ENCODE data around the gene PKD2L1. TPM values are rescaled to one million over a fixed set of nuclear protein-coding genes. Genes with fewer than 3 reads are reported as not detected.

PKD2L1 gene
- total and polyA plus RNA-seq, 2 experiments from 2014 or later = not detected

DNA sequence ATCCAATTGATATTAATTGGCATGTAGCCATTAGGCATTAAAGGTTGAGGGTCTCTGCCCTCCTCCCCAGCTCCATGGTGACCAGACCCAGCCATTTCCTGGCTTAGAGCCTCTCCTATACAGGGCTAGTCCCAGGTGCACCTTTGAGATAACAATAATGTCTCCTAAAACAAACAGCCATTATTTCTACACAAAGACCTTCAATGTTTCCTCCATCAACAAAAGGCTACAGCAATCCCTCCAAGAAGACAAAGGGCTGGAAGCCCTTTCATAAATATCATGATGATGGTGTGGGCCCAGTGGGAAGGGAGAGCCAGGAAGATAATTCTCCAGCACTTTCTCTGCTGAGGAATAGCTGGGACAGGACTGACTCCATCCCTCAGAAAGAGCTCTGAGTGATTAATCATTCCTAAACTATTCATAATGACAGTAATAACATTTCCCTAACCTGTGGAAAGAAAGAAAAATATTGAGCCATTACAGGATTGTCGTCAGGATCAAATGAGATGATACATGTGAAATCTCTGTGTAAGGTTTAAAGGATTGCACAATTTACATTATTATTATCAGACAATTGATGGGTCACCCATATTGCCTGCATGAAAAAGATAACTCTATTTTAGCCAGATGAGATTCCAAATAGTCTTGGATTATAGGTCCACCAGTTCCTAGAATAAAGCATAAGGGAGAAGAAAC, 10.2 kb downstream of the PKD2L1 start:
- DNase-seq (ENCODE audit: low read depth in 1 of 2, low spot score in 1 of 2) = no peak
- Histone ChIP-seq H3K27ac (no peak overlapping the region), H3K36me3 (no peaks in the 10 kb centered on the region), H3K4me3 (no peak overlapping the region), H3K27me3 (peaks cover 23% of the 10 kb centered on the region), H3K4me1 (ENCODE audit: low read depth) (no peaks in the 10 kb centered on the region), H3K9me3 (ENCODE audit: low read depth) (no peaks in the 10 kb centered on the region)
- TF ChIP-seq CTCF (IDR thresholded peaks at IDR 0.05; ENCODE audit: low read depth, low read length) = no peak

DNA sequence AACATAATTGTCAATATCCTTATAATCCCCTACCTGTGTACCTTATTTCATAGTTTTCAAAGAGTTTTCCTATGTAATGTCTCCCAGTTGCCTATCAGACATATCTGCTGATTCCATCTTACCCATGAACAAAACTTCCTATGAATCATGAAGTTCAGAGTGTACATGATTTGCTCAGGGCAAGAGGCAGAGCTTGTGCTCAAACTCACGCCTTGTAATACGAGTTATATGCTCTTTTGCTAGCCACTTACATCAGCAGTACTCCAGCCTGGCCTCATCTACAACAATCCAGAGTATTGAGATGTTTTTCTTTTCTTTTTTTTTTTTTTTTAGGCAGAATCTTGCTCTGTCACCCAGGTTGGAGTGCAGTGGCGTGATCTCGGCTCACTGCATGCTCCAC, 11.8 kb downstream of the PKD2L1 start:
- Histone ChIP-seq H3K4me3 (no peak overlapping the region), H3K36me3 (no peaks in the 10 kb centered on the region), H3K4me1 (ENCODE audit: low read depth) (no peaks in the 10 kb centered on the region), H3K9me3 (ENCODE audit: low read depth) (no peaks in the 10 kb centered on the region), H3K27ac (no peak overlapping the region), H3K27me3 (peaks cover 38% of the 10 kb centered on the region)
- TF ChIP-seq CTCF (IDR thresholded peaks at IDR 0.05; ENCODE audit: low read depth, low read length) = no peak
- no peak for DNase-seq (ENCODE audit: low read depth in 1 of 2, low spot score in 1 of 2)

DNA sequence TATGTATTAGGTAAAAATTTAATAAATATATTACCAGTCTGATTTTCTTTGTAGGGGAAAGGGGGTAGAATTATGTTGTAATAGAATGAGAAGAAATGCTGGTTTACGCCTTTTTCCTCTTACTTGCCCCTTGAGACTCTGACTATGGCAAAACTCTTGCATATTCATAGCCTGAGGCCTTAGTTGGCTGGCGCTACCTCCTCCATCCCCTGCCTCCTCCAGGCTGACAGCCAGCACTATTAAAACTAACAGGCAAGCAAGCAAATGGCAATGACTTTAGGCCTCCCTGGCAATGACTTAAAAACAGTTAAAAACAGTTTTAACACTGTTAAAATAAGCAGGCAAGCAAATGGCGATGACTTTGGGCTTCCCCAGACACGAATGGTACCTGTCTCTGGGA, 14.4 kb downstream of the PKD2L1 start:
- Histone ChIP-seq H3K27ac (no peak overlapping the region), H3K4me3 (no peak overlapping the region), H3K9me3 (ENCODE audit: low read depth) (no peaks in the 10 kb centered on the region), H3K27me3 (peaks cover 48% of the 10 kb centered on the region), H3K36me3 (no peaks in the 10 kb centered on the region), H3K4me1 (ENCODE audit: low read depth) (no peaks in the 10 kb centered on the region)
- DNase-seq (ENCODE audit: low read depth in 1 of 2, low spot score in 1 of 2) = no peak
- TF ChIP-seq CTCF (IDR thresholded peaks at IDR 0.05; ENCODE audit: low read depth, low read length) = no peak

DNA sequence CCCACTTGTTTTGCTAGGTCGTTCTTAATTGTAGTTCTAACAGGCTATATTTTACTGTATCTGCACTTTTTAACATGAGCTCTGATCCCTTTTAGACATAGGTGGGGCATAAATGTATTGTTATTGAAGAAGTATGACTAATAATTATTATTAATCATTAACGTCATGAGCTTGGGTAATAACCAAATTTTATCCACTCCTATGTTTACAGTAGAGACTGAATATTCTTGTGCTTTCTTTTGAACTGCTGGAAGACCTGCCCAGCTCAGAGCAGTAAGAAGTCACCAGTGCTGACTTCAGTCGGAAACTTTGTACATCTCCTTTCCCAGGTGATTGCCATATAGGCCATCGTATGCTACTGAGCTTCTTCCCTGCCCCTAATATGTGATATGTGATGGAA, 18.7 kb downstream of the PKD2L1 start:
- H3K27me3 ChIP-seq = peaks cover 45% of the 10 kb centered on the region

GRCh38 chr10:100307684-100308083, 22.3 kb downstream of the PKD2L1 start:
- no peaks in the 10 kb centered on the region for H3K36me3 ChIP-seq
- peaks cover 29% of the 10 kb centered on the region for H3K27me3 ChIP-seq
- DNase-seq (ENCODE audit: low read depth in 1 of 2, low spot score in 1 of 2) = peak in 1 of 2 donors; percentile 53
- H3K4me3 ChIP-seq = no peak overlapping the region
- no peak overlapping the region for H3K27ac ChIP-seq
- no peak for TF ChIP-seq CTCF (IDR thresholded peaks at IDR 0.05; ENCODE audit: low read depth, low read length)
- no peaks in the 10 kb centered on the region for H3K9me3 ChIP-seq (ENCODE audit: low read depth)
- no peaks in the 10 kb centered on the region for H3K4me1 ChIP-seq (ENCODE audit: low read depth)

More for the DNA sequence above, 18.7 kb downstream of the PKD2L1 start:
- no peak for TF ChIP-seq CTCF (IDR thresholded peaks at IDR 0.05; ENCODE audit: low read depth, low read length)
- Histone ChIP-seq H3K4me3 (no peak overlapping the region), H3K9me3 (ENCODE audit: low read depth) (no peaks in the 10 kb centered on the region), H3K27ac (no peak overlapping the region), H3K4me1 (ENCODE audit: low read depth) (no peaks in the 10 kb centered on the region), H3K36me3 (no peaks in the 10 kb centered on the region)
- DNase-seq (ENCODE audit: low read depth in 1 of 2, low spot score in 1 of 2) = no peak

Data from cardiac muscle cell (in vitro differentiated cells and primary cell).